SKM-1 (cell line): ENCODE measurements around the gene NR2F1-AS1.

ENCODE experiments used
- DNase-seq: peaks from one replicate; lab custom pipeline; 2025; ENCODE audit not compliant: unreplicated experiment; lab: John Stamatoyannopoulos, UW

Gene NR2F1-AS1

GRCh38 chr5:93431250-93431649, 149.8 kb downstream of the NR2F1-AS1 start:
- no peak for DNase-seq

- no peak for DNase-seq
Measured at GRCh38 chr5:93430673-93431199, 150.3 kb downstream of the NR2F1-AS1 start.

- no peak for DNase-seq
Measured at GRCh38 chr5:93430118-93430517, 150.9 kb downstream of the NR2F1-AS1 start.

GRCh38 chr5:93428868-93429267, 152.2 kb downstream of the NR2F1-AS1 start:
- DNase-seq: no peak

GRCh38 chr5:93427316-93427715, 153.7 kb downstream of the NR2F1-AS1 start:
- no peak for DNase-seq

GRCh38 chr5:93425096-93425495, 155.9 kb downstream of the NR2F1-AS1 start:
- DNase-seq: no peak

- DNase-seq: no peak
Measured at GRCh38 chr5:93423300-93423699, 157.7 kb downstream of the NR2F1-AS1 start.

- DNase-seq: no peak
Measured at GRCh38 chr5:93422652-93423280, 158.3 kb downstream of the NR2F1-AS1 start.

GRCh38 chr5:93421987-93422401, 159.0 kb downstream of the NR2F1-AS1 start:
- no peak for DNase-seq

- no peak for DNase-seq
Measured at GRCh38 chr5:93421468-93421867, 159.6 kb downstream of the NR2F1-AS1 start.

- no peak for DNase-seq
Measured at GRCh38 chr5:93417490-93417889, 163.5 kb downstream of the NR2F1-AS1 start.

- DNase-seq: no peak
Measured at GRCh38 chr5:93415819-93416218, 165.2 kb downstream of the NR2F1-AS1 start.

- no peak for DNase-seq
Measured at GRCh38 chr5:93411716-93412115, 169.3 kb downstream of the NR2F1-AS1 start.

- DNase-seq: no peak
Measured at GRCh38 chr5:93409691-93410090, 171.3 kb downstream of the NR2F1-AS1 start.

GRCh38 chr5:93407454-93407853, 173.6 kb downstream of the NR2F1-AS1 start:
- DNase-seq: no peak

GRCh38 chr5:93406971-93407401, 174.0 kb downstream of the NR2F1-AS1 start:
- no peak for DNase-seq

GRCh38 chr5:93404246-93404645, 176.8 kb downstream of the NR2F1-AS1 start:
- no peak for DNase-seq

- DNase-seq: no peak
Measured at GRCh38 chr5:93403141-93403928, 177.7 kb downstream of the NR2F1-AS1 start.

- no peak for DNase-seq
Measured at GRCh38 chr5:93402451-93402850, 178.6 kb downstream of the NR2F1-AS1 start.

- no peak for DNase-seq
Measured at GRCh38 chr5:93401634-93402213, 179.3 kb downstream of the NR2F1-AS1 start.

GRCh38 chr5:93399675-93400074, 181.3 kb downstream of the NR2F1-AS1 start:
- DNase-seq: no peak

GRCh38 chr5:93395971-93396379, 185.0 kb downstream of the NR2F1-AS1 start:
- no peak for DNase-seq
